ENCODE results near the gene UBE3A.

Gene UBE3A

GRCh38 chr15:25469377-25469776, 30.6 kb upstream of the UBE3A start:
- peaks cover 0 to 2% of the 10 kb centered on the region in 2 donors for H3K9me3 ChIP-seq (replicated peaks in 1 of 2; ENCODE audit: control insufficient read depth in 2 of 2, insufficient read depth in 1 of 2, low read depth in 1 of 2, low read length in 2 of 2)
- H2BK120ac ChIP-seq (ENCODE audit: low read depth, low read length): no peak overlapping the region
- H3K14ac ChIP-seq (ENCODE audit: low read length): no peak overlapping the region
- no peak overlapping the region for H2BK12ac ChIP-seq (ENCODE audit: low read length)
- no peak overlapping the region for H4K8ac ChIP-seq (ENCODE audit: low read depth, low read length)
- no peak overlapping the region for H4K91ac ChIP-seq (ENCODE audit: low read depth, low read length, poor library complexity)
- H3K4me3 ChIP-seq (ENCODE audit: low read length in 2 of 2): no peak overlapping the region
- H3K4me2 ChIP-seq (ENCODE audit: insufficient read depth, low read length, poor library complexity, severe bottlenecking): no peak overlapping the region
- WGBS, 2 donors (ENCODE audit: extremely low coverage in 2 of 2, insufficient read length in 2 of 2, insufficient replicate concordance in 1 of 2): no CpG with 5 or more reads among the region's 1 CpG
- no peak overlapping the region for H3K9ac ChIP-seq (ENCODE audit: low read depth, low read length, poor library complexity)
- no peak overlapping the region for H3K27ac ChIP-seq (replicated peaks; ENCODE audit: low read length)
- no peaks in the 10 kb centered on the region for H3K79me1 ChIP-seq (ENCODE audit: low read depth, low read length)
- no peak overlapping the region for H2AK5ac ChIP-seq (ENCODE audit: low read depth, low read length)
- H3K36me3 ChIP-seq (replicated peaks in 1 of 2; ENCODE audit: control insufficient read depth in 2 of 2, insufficient read depth in 2 of 2, low read length in 2 of 2): no peaks in the 10 kb centered on the region
- H3K27me3 ChIP-seq (ENCODE audit: control insufficient read depth in 3 of 3, insufficient read depth in 3 of 3, low read depth in 1 of 3, low read length in 3 of 3): no peaks in the 10 kb centered on the region
- H3K4ac ChIP-seq (ENCODE audit: low read length): no peak overlapping the region
- no peaks in the 10 kb centered on the region for H3K4me1 ChIP-seq (ENCODE audit: control insufficient read depth in 2 of 2, insufficient read depth in 1 of 2, low read depth in 1 of 2, low read length in 2 of 2)
- no peak overlapping the region for H2AFZ ChIP-seq (ENCODE audit: low read length)
- no peak overlapping the region for H3K18ac ChIP-seq (ENCODE audit: low read length)
- no peak overlapping the region for H3K23ac ChIP-seq (ENCODE audit: low read depth, low read length, poor library complexity)
- no peak overlapping the region for H2BK15ac ChIP-seq (ENCODE audit: low read length)
- no peak for DNase-seq (ENCODE audit: low spot score)
- no peak overlapping the region for H2BK5ac ChIP-seq (ENCODE audit: low read length)

GRCh38 chr15:25468611-25469010, 29.8 kb upstream of the UBE3A start:
- no peak overlapping the region for H3K4me3 ChIP-seq (ENCODE audit: low read length in 2 of 2)
- H2BK12ac ChIP-seq (ENCODE audit: low read length): no peak overlapping the region
- DNase-seq (ENCODE audit: low spot score): no peak
- H3K9ac ChIP-seq (ENCODE audit: low read depth, low read length, poor library complexity): no peak overlapping the region
- no peak overlapping the region for H2BK15ac ChIP-seq (ENCODE audit: low read length)
- H2BK5ac ChIP-seq (ENCODE audit: low read length): no peak overlapping the region
- H3K4me2 ChIP-seq (ENCODE audit: insufficient read depth, low read length, poor library complexity, severe bottlenecking): no peak overlapping the region
- peaks cover 0 to 2% of the 10 kb centered on the region in 2 donors for H3K9me3 ChIP-seq (replicated peaks in 1 of 2; ENCODE audit: control insufficient read depth in 2 of 2, insufficient read depth in 1 of 2, low read depth in 1 of 2, low read length in 2 of 2)
- no peak overlapping the region for H2AK5ac ChIP-seq (ENCODE audit: low read depth, low read length)
- H3K36me3 ChIP-seq (replicated peaks in 1 of 2; ENCODE audit: control insufficient read depth in 2 of 2, insufficient read depth in 2 of 2, low read length in 2 of 2): no peaks in the 10 kb centered on the region
- H3K27me3 ChIP-seq (ENCODE audit: control insufficient read depth in 3 of 3, insufficient read depth in 3 of 3, low read depth in 1 of 3, low read length in 3 of 3): no peaks in the 10 kb centered on the region
- H3K27ac ChIP-seq (replicated peaks; ENCODE audit: low read length): no peak overlapping the region
- no peaks in the 10 kb centered on the region for H3K79me1 ChIP-seq (ENCODE audit: low read depth, low read length)
- H3K14ac ChIP-seq (ENCODE audit: low read length): no peak overlapping the region
- no peak overlapping the region for H4K8ac ChIP-seq (ENCODE audit: low read depth, low read length)
- no peaks in the 10 kb centered on the region for H3K4me1 ChIP-seq (ENCODE audit: control insufficient read depth in 2 of 2, insufficient read depth in 1 of 2, low read depth in 1 of 2, low read length in 2 of 2)
- H4K91ac ChIP-seq (ENCODE audit: low read depth, low read length, poor library complexity): no peak overlapping the region
- H2AFZ ChIP-seq (ENCODE audit: low read length): no peak overlapping the region
- H3K4ac ChIP-seq (ENCODE audit: low read length): no peak overlapping the region
- H3K18ac ChIP-seq (ENCODE audit: low read length): peak overlapping the region; percentile 4
- H3K23ac ChIP-seq (ENCODE audit: low read depth, low read length, poor library complexity): no peak overlapping the region
- no peak overlapping the region for H2BK120ac ChIP-seq (ENCODE audit: low read depth, low read length)
- WGBS, 2 donors (ENCODE audit: extremely low coverage in 2 of 2, insufficient read length in 2 of 2, insufficient replicate concordance in 1 of 2): no CpG with 5 or more reads among the region's 10 CpGs

- Histone ChIP-seq H2BK5ac (ENCODE audit: low read length) (no peak overlapping the region), H2BK12ac (ENCODE audit: low read length) (no peak overlapping the region), H3K14ac (ENCODE audit: low read length) (no peak overlapping the region), H2AFZ (ENCODE audit: low read length) (no peak overlapping the region), H3K18ac (ENCODE audit: low read length) (peak overlapping the region; percentile 82), H3K36me3 (replicated peaks in 1 of 2; ENCODE audit: control insufficient read depth in 2 of 2, insufficient read depth in 2 of 2, low read length in 2 of 2) (no peaks in the 10 kb centered on the region), H2BK15ac (ENCODE audit: low read length) (no peak overlapping the region), H3K4me1 (ENCODE audit: control insufficient read depth in 2 of 2, insufficient read depth in 1 of 2, low read depth in 1 of 2, low read length in 2 of 2) (no peaks in the 10 kb centered on the region), H3K4me2 (ENCODE audit: insufficient read depth, low read length, poor library complexity, severe bottlenecking) (no peak overlapping the region), H3K27me3 (ENCODE audit: control insufficient read depth in 3 of 3, insufficient read depth in 3 of 3, low read depth in 1 of 3, low read length in 3 of 3) (no peaks in the 10 kb centered on the region), H3K9me3 (replicated peaks in 1 of 2; ENCODE audit: control insufficient read depth in 2 of 2, insufficient read depth in 1 of 2, low read depth in 1 of 2, low read length in 2 of 2) (peaks cover under 1 to 2% of the 10 kb centered on the region in 2 donors), H3K9ac (ENCODE audit: low read depth, low read length, poor library complexity) (no peak overlapping the region), H4K8ac (ENCODE audit: low read depth, low read length) (no peak overlapping the region), H3K27ac (replicated peaks; ENCODE audit: low read length) (no peak overlapping the region), H2AK5ac (ENCODE audit: low read depth, low read length) (no peak overlapping the region), H3K23ac (ENCODE audit: low read depth, low read length, poor library complexity) (no peak overlapping the region), H3K79me1 (ENCODE audit: low read depth, low read length) (no peaks in the 10 kb centered on the region), H2BK120ac (ENCODE audit: low read depth, low read length) (no peak overlapping the region), H3K4ac (ENCODE audit: low read length) (no peak overlapping the region), H4K91ac (ENCODE audit: low read depth, low read length, poor library complexity) (no peak overlapping the region), H3K4me3 (ENCODE audit: low read length in 2 of 2) (no peak overlapping the region)
- no peak for DNase-seq (ENCODE audit: low spot score)
- WGBS, 2 donors (ENCODE audit: extremely low coverage in 2 of 2, insufficient read length in 2 of 2, insufficient replicate concordance in 1 of 2): no CpG with 5 or more reads among the region's 1 CpG
Measured at GRCh38 chr15:25465835-25466234, 27.0 kb upstream of the UBE3A start.

- Histone ChIP-seq H2BK120ac (ENCODE audit: low read depth, low read length) (no peak overlapping the region), H3K9me3 (replicated peaks in 1 of 2; ENCODE audit: control insufficient read depth in 2 of 2, insufficient read depth in 1 of 2, low read depth in 1 of 2, low read length in 2 of 2) (peaks cover 2 to 3% of the 10 kb centered on the region in 2 donors), H3K79me1 (ENCODE audit: low read depth, low read length) (no peaks in the 10 kb centered on the region), H3K4me1 (ENCODE audit: control insufficient read depth in 2 of 2, insufficient read depth in 1 of 2, low read depth in 1 of 2, low read length in 2 of 2) (no peaks in the 10 kb centered on the region), H2BK5ac (ENCODE audit: low read length) (no peak overlapping the region), H3K4me2 (ENCODE audit: insufficient read depth, low read length, poor library complexity, severe bottlenecking) (no peak overlapping the region), H2AFZ (ENCODE audit: low read length) (no peak overlapping the region), H3K27me3 (ENCODE audit: control insufficient read depth in 3 of 3, insufficient read depth in 3 of 3, low read depth in 1 of 3, low read length in 3 of 3) (no peaks in the 10 kb centered on the region), H3K36me3 (replicated peaks in 1 of 2; ENCODE audit: control insufficient read depth in 2 of 2, insufficient read depth in 2 of 2, low read length in 2 of 2) (no peaks in the 10 kb centered on the region), H3K14ac (ENCODE audit: low read length) (no peak overlapping the region), H2BK15ac (ENCODE audit: low read length) (no peak overlapping the region), H3K4ac (ENCODE audit: low read length) (no peak overlapping the region), H3K4me3 (ENCODE audit: low read length in 2 of 2) (no peak overlapping the region), H2AK5ac (ENCODE audit: low read depth, low read length) (no peak overlapping the region), H2BK12ac (ENCODE audit: low read length) (no peak overlapping the region), H3K23ac (ENCODE audit: low read depth, low read length, poor library complexity) (no peak overlapping the region), H4K8ac (ENCODE audit: low read depth, low read length) (no peak overlapping the region), H3K9ac (ENCODE audit: low read depth, low read length, poor library complexity) (no peak overlapping the region), H3K27ac (replicated peaks; ENCODE audit: low read length) (no peak overlapping the region), H3K18ac (ENCODE audit: low read length) (no peak overlapping the region), H4K91ac (ENCODE audit: low read depth, low read length, poor library complexity) (no peak overlapping the region)
- no CpG with 5 or more reads among the region's 2 CpGs for WGBS, 2 donors (ENCODE audit: extremely low coverage in 2 of 2, insufficient read length in 2 of 2, insufficient replicate concordance in 1 of 2)
- DNase-seq (ENCODE audit: low spot score): no peak
Measured at GRCh38 chr15:25464784-25465183, 26.0 kb upstream of the UBE3A start.

All from neuronal stem cell (in vitro differentiated cells).